Measurements from ENCODE around the gene PRDX6.
A peak's percentile ranks its signal among the peaks of the same experiment; 100 is the strongest.
"Not testable (repeated sequence)": the region's sequence is repeated elsewhere in the genome, so short reads cannot be mapped to it uniquely, and the experiment has no call there.

Gene PRDX6

GRCh38 chr1:173477286-173478093 is at the start of gene PRDX6:
PRDX6 (plus strand) TSS chr1:173477335; CDS start chr1:173477398, 63 bp downstream.
- DNase-seq = no peak

- peak; percentile 47 for DNase-seq
Measured at GRCh38 chr1:173429471-173430402, 47.4 kb upstream of the PRDX6 start.

- DNase-seq = no peak
Measured at GRCh38 chr1:173430677-173431303, 46.3 kb upstream of the PRDX6 start.

GRCh38 chr1:173431304-173432045 is 45.7 kb upstream of the PRDX6 start:
- DNase-seq = peak; percentile 85

GRCh38 chr1:173432331-173432730 is 44.8 kb upstream of the PRDX6 start:
- DNase-seq = no peak

GRCh38 chr1:173433751-173434326 is 43.3 kb upstream of the PRDX6 start:
- DNase-seq = no peak

GRCh38 chr1:173436841-173437428 is 40.2 kb upstream of the PRDX6 start:
- DNase-seq = no peak

GRCh38 chr1:173438675-173439074 is 38.5 kb upstream of the PRDX6 start:
- no peak for DNase-seq

- DNase-seq = no peak
Measured at GRCh38 chr1:173440430-173440829, 36.7 kb upstream of the PRDX6 start.

GRCh38 chr1:173444757-173445156 is 32.4 kb upstream of the PRDX6 start:
- DNase-seq = no peak

GRCh38 chr1:173445164-173445563 is 32.0 kb upstream of the PRDX6 start:
- DNase-seq = no peak

- no peak for DNase-seq
Measured at GRCh38 chr1:173445656-173446055, 31.5 kb upstream of the PRDX6 start.

- no peak for DNase-seq
Measured at GRCh38 chr1:173447224-173447623, 29.9 kb upstream of the PRDX6 start.

GRCh38 chr1:173448945-173449344 is 28.2 kb upstream of the PRDX6 start:
- DNase-seq = no peak

- DNase-seq = no peak
Measured at GRCh38 chr1:173451981-173452380, 25.2 kb upstream of the PRDX6 start.

GRCh38 chr1:173453982-173454381 is 23.2 kb upstream of the PRDX6 start:
- DNase-seq = no peak

GRCh38 chr1:173454966-173455524 is 22.1 kb upstream of the PRDX6 start:
- DNase-seq = no peak

- DNase-seq = no peak
Measured at GRCh38 chr1:173459885-173460284, 17.2 kb upstream of the PRDX6 start.

GRCh38 chr1:173462666-173463065 is 14.5 kb upstream of the PRDX6 start:
- not testable (repeated sequence) for DNase-seq

GRCh38 chr1:173464185-173464584 is 12.9 kb upstream of the PRDX6 start:
- DNase-seq = not testable (repeated sequence)

GRCh38 chr1:173467426-173467825 is 9.7 kb upstream of the PRDX6 start:
- DNase-seq = no peak

Data from activated CD4-positive, CD25-positive, alpha-beta regulatory T cell treated with anti-CD3 and anti-CD28 coated beads, Interleukin-2, amount 50 U/mL, for 72 hours (primary cell).